ENCODE results near the gene WDFY2.
"Not testable (repeated sequence)": the region's sequence is repeated elsewhere in the genome, so short reads cannot be mapped to it uniquely, and the experiment has no call there.

WDFY2 gene

DNA sequence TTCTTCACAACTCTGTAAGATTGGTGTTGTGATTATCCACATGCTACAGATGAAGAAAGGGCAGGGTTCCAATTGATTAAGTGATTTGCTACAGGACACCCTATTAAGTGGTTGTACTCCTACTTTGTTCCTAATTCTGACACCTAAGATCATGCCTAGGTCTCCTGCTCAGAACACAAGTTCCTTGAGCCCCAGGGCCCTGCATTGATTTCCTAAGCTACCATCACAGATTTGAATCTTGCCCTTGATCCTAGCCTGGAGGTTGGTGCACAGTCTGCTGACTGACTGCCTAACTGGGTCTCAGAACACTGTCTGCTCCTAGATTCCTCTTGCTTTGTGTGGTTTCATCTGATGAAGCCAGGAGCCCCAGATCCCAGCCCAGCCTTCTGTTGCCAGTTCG lies 19.6 kb upstream of the WDFY2 start:
- TF ChIP-seq, protein P1, sequence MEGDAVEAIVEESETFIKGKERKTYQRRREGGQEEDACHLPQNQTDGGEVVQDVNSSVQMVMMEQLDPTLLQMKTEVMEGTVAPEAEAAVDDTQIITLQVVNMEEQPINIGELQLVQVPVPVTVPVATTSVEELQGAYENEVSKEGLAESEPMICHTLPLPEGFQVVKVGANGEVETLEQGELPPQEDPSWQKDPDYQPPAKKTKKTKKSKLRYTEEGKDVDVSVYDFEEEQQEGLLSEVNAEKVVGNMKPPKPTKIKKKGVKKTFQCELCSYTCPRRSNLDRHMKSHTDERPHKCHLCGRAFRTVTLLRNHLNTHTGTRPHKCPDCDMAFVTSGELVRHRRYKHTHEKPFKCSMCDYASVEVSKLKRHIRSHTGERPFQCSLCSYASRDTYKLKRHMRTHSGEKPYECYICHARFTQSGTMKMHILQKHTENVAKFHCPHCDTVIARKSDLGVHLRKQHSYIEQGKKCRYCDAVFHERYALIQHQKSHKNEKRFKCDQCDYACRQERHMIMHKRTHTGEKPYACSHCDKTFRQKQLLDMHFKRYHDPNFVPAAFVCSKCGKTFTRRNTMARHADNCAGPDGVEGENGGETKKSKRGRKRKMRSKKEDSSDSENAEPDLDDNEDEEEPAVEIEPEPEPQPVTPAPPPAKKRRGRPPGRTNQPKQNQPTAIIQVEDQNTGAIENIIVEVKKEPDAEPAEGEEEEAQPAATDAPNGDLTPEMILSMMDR (conservative IDR thresholded peaks at IDR 0.05; ENCODE audit: low read depth, low read length), result no peak
- no peak for DNase-seq (ENCODE audit: low read depth)
- no peak overlapping the region for H3K4me3 ChIP-seq (ENCODE audit: low read length)

DNA sequence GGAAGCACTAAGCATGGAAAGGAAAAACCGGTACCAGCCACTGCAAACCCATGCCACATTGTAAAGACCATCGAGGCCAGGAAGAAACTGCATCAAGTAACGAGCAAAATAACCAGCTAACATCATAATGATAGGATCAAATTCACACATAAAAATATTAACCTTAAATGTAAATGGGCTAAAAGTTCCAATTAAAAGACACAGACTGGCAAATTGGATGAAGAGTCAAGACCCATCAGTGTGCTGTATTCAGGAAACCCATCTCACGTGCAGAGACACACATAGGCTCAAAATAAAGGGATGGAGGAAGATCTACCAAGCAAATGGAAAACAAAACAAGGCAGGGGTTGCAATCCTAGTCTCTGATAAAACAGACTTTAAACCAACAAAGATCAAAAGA lies 15.3 kb upstream of the WDFY2 start:
- H3K4me3 ChIP-seq (ENCODE audit: low read length); DNase-seq (ENCODE audit: low read depth): not testable (repeated sequence)

DNA sequence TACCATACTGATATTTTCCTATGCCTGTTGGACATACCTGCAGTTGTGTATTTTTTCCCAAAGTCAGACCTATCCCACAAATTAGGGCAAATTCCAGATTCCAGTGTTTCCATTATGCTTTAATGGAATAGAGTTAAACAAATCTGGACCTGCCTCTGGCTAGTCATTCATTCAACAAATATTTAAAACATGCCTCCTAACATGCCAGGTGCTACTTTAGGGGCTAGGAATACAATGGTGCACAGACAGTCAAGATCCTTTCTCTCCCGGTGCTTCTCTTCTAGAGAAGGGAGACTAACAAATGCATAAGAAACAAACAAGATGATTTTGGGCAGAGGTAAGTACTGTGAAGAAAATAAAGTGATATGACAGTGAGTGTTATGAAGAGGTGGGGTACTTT lies 7.5 kb upstream of the WDFY2 start:
- TF ChIP-seq, protein P1 (conservative IDR thresholded peaks at IDR 0.05; ENCODE audit: low read depth, low read length), result no peak
- DNase-seq (ENCODE audit: low read depth), result no peak
- H3K4me3 ChIP-seq (ENCODE audit: low read length), result no peak overlapping the region

DNA sequence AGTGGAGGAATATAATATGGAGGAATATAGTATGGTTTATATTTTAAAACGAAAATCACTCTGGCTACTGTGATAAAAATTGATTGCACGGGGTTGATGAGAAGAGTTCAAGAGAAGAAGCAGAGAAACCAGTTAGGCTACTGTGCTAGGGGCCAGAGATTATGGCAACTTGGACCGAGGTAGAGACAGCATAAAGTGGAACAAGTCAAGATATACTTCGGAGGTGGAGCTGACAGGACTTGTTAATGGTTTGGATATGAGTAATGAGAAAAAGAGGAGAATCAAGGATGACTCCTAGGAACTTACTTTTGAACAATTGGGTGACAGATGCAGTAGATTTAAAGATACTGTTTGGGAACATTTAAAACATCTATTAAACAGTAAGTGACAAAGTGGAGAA lies 6.6 kb upstream of the WDFY2 start:
- DNase-seq (ENCODE audit: low read depth), result no peak
- TF ChIP-seq, protein P1 (conservative IDR thresholded peaks at IDR 0.05; ENCODE audit: low read depth, low read length), result no peak
- H3K4me3 ChIP-seq (ENCODE audit: low read length), result no peak overlapping the region

DNA sequence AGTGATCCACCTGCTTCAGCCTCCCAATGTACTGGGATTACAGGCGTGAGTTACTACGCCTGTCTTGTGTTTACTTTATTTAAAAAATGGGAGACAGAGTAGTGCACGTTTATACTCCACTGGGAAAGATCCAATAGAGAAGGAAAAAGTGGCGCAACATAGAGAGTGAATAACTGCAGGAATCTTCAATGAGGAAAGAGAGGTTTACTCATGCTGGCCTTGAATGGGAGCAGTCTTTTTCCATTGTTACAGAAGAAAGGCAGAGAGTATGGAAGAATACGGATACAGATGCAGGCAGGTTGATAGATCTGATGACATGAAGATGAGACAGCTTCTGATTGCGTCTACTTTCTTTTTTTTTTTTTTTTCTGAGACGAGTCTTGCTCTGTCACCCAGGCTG lies 4.6 kb upstream of the WDFY2 start:
- TF ChIP-seq, protein P1 (conservative IDR thresholded peaks at IDR 0.05; ENCODE audit: low read depth, low read length), result no peak
- DNase-seq (ENCODE audit: low read depth), result no peak
- H3K4me3 ChIP-seq (ENCODE audit: low read length), result no peak overlapping the region

DNA sequence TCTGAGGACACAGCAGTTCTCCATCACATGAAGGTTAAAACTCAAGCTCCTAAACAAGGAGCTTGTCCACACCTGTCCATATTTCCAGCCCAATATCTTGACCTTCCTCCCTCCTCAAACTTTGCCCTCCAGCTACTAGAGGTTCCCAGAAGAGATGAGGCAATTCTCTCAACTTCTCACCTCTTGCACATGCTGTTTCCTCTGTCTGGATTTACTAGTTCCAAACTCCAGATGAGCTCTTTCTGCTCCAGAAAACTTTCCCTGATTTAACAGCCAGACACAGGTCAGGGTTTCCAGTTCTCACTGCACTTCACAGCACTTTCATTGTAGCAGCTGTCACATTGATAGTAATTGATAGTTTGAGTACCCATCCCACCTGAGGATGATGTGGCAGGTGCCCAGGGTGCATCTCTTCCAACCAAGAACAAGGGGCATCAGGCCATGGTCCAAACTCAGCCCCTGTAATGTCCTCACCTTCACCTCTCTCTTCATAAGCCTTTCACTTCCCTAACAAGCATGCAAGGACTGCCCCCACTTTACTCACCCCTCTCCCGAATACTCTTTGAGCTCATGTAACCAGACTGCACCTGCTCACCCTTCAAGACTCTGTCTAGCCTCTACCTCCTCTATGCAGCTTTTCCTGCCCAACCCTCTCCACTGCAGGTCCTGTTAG lies 3.0 kb upstream of the WDFY2 start:
- TF ChIP-seq, protein P1 (conservative IDR thresholded peaks at IDR 0.05; ENCODE audit: low read depth, low read length), result no peak
- H3K4me3 ChIP-seq (ENCODE audit: low read length), result no peak overlapping the region
- DNase-seq (ENCODE audit: low read depth), result no peak

DNA sequence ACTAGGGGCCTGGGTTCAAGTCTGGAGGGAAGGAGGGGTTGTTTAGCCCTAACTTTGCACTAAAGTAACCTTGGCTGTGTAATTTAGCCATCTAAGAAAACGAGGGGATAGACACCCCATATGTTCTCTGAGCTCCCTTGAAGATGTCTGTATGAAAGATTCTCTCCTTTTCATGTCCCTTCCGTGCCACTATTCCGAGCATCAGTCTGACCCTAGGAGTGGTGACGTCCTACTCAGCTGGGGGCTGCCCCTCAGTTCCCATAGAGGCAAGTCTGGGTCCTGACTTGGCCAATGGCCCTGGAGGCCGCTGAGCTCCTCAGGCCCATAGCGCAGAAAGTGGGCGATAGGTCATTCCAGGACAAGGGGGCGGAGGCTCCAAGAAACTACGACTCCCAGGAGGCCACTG lies 790 bp upstream of the WDFY2 start:
- TF ChIP-seq, protein P1 (conservative IDR thresholded peaks at IDR 0.05; ENCODE audit: low read depth, low read length), result no peak
- no peak for DNase-seq (ENCODE audit: low read depth)
- H3K4me3 ChIP-seq (ENCODE audit: low read length), result peak overlapping the region; percentile 43
